Mucosa of stomach (tissue), 1 donor: ENCODE data around the gene TCP10L.
"Not testable (repeated sequence)": the region's sequence is repeated elsewhere in the genome, so short reads cannot be mapped to it uniquely, and the experiment has no call there.

Experiments used
- H3K27me3 ChIP-seq: one replicate; pipeline ENCODE4 v1.7.0; 2013; ENCODE audit warnings: mild to moderate bottlenecking, low read length; ENCODE audit not compliant: control insufficient read depth, insufficient read depth
- H3K36me3 ChIP-seq: one replicate; pipeline ENCODE4 v1.7.0; 2013; ENCODE audit warnings: low read length; ENCODE audit not compliant: control insufficient read depth, insufficient read depth
- H3K4me1 ChIP-seq: one replicate; pipeline ENCODE4 v1.7.0; 2013; ENCODE audit warnings: mild to moderate bottlenecking, low read length; ENCODE audit not compliant: control insufficient read depth, insufficient read depth
- H3K4me3 ChIP-seq: one replicate; pipeline ENCODE4 v1.7.0; 2013; ENCODE audit warnings: low read length
- H3K9ac ChIP-seq: one replicate; pipeline ENCODE4 v1.7.0; 2013; ENCODE audit warnings: mild to moderate bottlenecking, low read length, moderate library complexity
- H3K9me3 ChIP-seq: one replicate; pipeline ENCODE4 v1.7.0; 2013; ENCODE audit warnings: mild to moderate bottlenecking, low read length, moderate library complexity; ENCODE audit not compliant: control insufficient read depth
- donor health status: Pancreatic carcinoma.

The TCP10L gene

GRCh38 chr21:32530809-32531208 lies 54.5 kb downstream of the TCP10L start:
- H3K27me3 ChIP-seq, H3K4me3 ChIP-seq, H3K9ac ChIP-seq, H3K9me3 ChIP-seq, H3K36me3 ChIP-seq, H3K4me1 ChIP-seq: not testable (repeated sequence)

DNA sequence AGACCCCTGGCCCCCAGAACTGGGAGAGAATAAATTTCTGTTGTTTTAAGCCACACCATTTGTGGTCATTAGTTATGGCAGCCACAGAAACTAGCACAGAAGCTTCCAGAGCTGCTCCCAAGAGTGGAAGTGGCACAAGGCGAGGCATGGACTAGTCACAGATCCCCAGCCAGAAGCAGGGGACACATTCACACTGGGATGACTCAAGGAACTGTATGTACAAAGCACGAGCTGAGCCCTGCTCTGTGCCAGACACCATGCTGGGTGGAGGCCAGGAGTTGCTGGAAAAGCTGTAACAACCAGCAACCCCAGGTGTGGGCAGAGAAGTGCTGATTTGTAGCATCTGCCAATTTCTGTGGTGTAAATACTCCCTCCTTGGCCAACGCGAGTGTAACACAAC lies 55.6 kb downstream of the TCP10L start:
- Histone ChIP-seq H3K36me3 (no peaks in the 10 kb centered on the region), H3K27me3 (no peaks in the 10 kb centered on the region), H3K9ac (no peak overlapping the region), H3K4me3 (no peak overlapping the region), H3K9me3 (no peaks in the 10 kb centered on the region), H3K4me1 (no peaks in the 10 kb centered on the region)

GRCh38 chr21:32525282-32525681 lies 60.0 kb downstream of the TCP10L start:
- H3K36me3 ChIP-seq = no peaks in the 10 kb centered on the region
- H3K4me3 ChIP-seq = no peak overlapping the region
- no peak overlapping the region for H3K9ac ChIP-seq
- H3K4me1 ChIP-seq = peaks cover 5% of the 10 kb centered on the region
- H3K9me3 ChIP-seq = no peaks in the 10 kb centered on the region
- H3K27me3 ChIP-seq = no peaks in the 10 kb centered on the region

- Histone ChIP-seq H3K4me1 (peaks cover 5% of the 10 kb centered on the region), H3K27me3 (no peaks in the 10 kb centered on the region), H3K9ac (no peak overlapping the region), H3K9me3 (no peaks in the 10 kb centered on the region), H3K36me3 (no peaks in the 10 kb centered on the region), H3K4me3 (no peak overlapping the region)
These were observed 61.2 kb downstream of the TCP10L start for GRCh38 chr21:32523988-32524719.
